ENCODE data around the gene SIRPD. TPM values are rescaled to one million over a fixed set of nuclear protein-coding genes. Genes with fewer than 3 reads are reported as not detected.
A peak's percentile ranks its signal among the peaks of the same experiment; 100 is the strongest.

SIRPD gene
- total and polyA plus RNA-seq, 2 donors (not counting 1 experiment from before 2014, with no cell fraction given): not detected

GRCh38 chr20:1587781-1588532, 30.5 kb upstream of the SIRPD start:
- ChIA-PET POLR2A (no interaction called here), CTCF (no interaction called here)
- WGBS (ENCODE audit: insufficient coverage): no CpG with 5 or more reads among the region's 3 CpGs
- H3K79me2 ChIP-seq (ENCODE audit: control insufficient read depth, insufficient read depth, low read length): no peaks in the 10 kb centered on the region
- H3K9ac ChIP-seq (ENCODE audit: low read length): no peak overlapping the region
- Mint-ChIP-seq H3K27me3 (no peaks in the 10 kb centered on the region), H3K27ac (no peak overlapping the region), H3K4me3 (no peak overlapping the region), H3K9me3 (ENCODE audit: insufficient read depth) (no peaks in the 10 kb centered on the region), H3K4me1 (peaks cover 3% of the 10 kb centered on the region)
- no peak for ATAC-seq (ENCODE audit: low read depth)
- TF ChIP-seq EZH2 (IDR thresholded peaks at IDR 0.05; ENCODE audit: borderline replicate concordance, insufficient read depth, low read depth, low read length, poor library complexity, severe bottlenecking): no peak
- TF ChIP-seq, protein P1, sequence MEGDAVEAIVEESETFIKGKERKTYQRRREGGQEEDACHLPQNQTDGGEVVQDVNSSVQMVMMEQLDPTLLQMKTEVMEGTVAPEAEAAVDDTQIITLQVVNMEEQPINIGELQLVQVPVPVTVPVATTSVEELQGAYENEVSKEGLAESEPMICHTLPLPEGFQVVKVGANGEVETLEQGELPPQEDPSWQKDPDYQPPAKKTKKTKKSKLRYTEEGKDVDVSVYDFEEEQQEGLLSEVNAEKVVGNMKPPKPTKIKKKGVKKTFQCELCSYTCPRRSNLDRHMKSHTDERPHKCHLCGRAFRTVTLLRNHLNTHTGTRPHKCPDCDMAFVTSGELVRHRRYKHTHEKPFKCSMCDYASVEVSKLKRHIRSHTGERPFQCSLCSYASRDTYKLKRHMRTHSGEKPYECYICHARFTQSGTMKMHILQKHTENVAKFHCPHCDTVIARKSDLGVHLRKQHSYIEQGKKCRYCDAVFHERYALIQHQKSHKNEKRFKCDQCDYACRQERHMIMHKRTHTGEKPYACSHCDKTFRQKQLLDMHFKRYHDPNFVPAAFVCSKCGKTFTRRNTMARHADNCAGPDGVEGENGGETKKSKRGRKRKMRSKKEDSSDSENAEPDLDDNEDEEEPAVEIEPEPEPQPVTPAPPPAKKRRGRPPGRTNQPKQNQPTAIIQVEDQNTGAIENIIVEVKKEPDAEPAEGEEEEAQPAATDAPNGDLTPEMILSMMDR (IDR thresholded peaks at IDR 0.05): no peak
- no peaks in the 10 kb centered on the region for H3K27me3 ChIP-seq (replicated peaks in 1 of 4; ENCODE audit: control extremely low read depth in 1 of 4, control insufficient read depth in 3 of 4, insufficient read depth in 4 of 4, low read length in 3 of 4)
- no peaks in the 10 kb centered on the region for H3K9me3 ChIP-seq (ENCODE audit: control extremely low read depth in 1 of 3, control insufficient read depth in 2 of 3, insufficient read depth in 1 of 3, low read length in 2 of 3)
- DNase-seq: no peak
- intact Hi-C loops (cut with micrococcal nuclease): no loop called here
- H3K27ac ChIP-seq (ENCODE audit: low read length in 2 of 2): no peak overlapping the region
- H3K4me2 ChIP-seq (replicated peaks; ENCODE audit: low read depth, low read length, poor library complexity, severe bottlenecking): no peak overlapping the region
- H3K36me3 ChIP-seq (replicated peaks in 1 of 2; ENCODE audit: control extremely low read depth in 1 of 2, control insufficient read depth in 1 of 2, extremely low read depth in 1 of 2, insufficient read depth in 2 of 2, low read length in 1 of 2): no peaks in the 10 kb centered on the region
- no peaks in the 10 kb centered on the region for H4K20me1 ChIP-seq (ENCODE audit: control insufficient read depth, insufficient read depth, low read length, poor library complexity, severe bottlenecking)
- H3K4me1 ChIP-seq (ENCODE audit: control insufficient read depth in 2 of 2, insufficient read depth in 2 of 2, low read length in 2 of 2): peaks cover 0 to 15% of the 10 kb centered on the region in 2 donors
- no peak overlapping the region for H2AFZ ChIP-seq (ENCODE audit: insufficient read depth, low read depth, low read length, poor library complexity, severe bottlenecking)
- H3K4me3 ChIP-seq (ENCODE audit: control extremely low read depth in 1 of 5, extremely low read depth in 1 of 5, insufficient read depth in 1 of 5, low read depth in 2 of 5, low read length in 4 of 5): peak overlapping the region in 1 of 5 experiments; percentile 23

- H3K36me3 ChIP-seq (replicated peaks in 1 of 2; ENCODE audit: control extremely low read depth in 1 of 2, control insufficient read depth in 1 of 2, extremely low read depth in 1 of 2, insufficient read depth in 2 of 2, low read length in 1 of 2): no peaks in the 10 kb centered on the region
- no peak overlapping the region for H2AFZ ChIP-seq (ENCODE audit: insufficient read depth, low read depth, low read length, poor library complexity, severe bottlenecking)
- no peak overlapping the region for H3K4me3 ChIP-seq (ENCODE audit: control extremely low read depth in 1 of 5, extremely low read depth in 1 of 5, insufficient read depth in 1 of 5, low read depth in 2 of 5, low read length in 4 of 5)
- 100% methylated on average over 4 of the region's 6 CpGs for WGBS (ENCODE audit: insufficient coverage)
- no peaks in the 10 kb centered on the region for H3K79me2 ChIP-seq (ENCODE audit: control insufficient read depth, insufficient read depth, low read length)
- H3K27ac ChIP-seq (ENCODE audit: low read length in 2 of 2): no peak overlapping the region
- Mint-ChIP-seq H3K9me3 (ENCODE audit: insufficient read depth) (no peaks in the 10 kb centered on the region), H3K4me1 (no peaks in the 10 kb centered on the region), H3K27ac (no peak overlapping the region), H3K27me3 (no peaks in the 10 kb centered on the region), H3K4me3 (no peak overlapping the region)
- no peaks in the 10 kb centered on the region for H4K20me1 ChIP-seq (ENCODE audit: control insufficient read depth, insufficient read depth, low read length, poor library complexity, severe bottlenecking)
- H3K4me2 ChIP-seq (replicated peaks; ENCODE audit: low read depth, low read length, poor library complexity, severe bottlenecking): no peak overlapping the region
- DNase-seq: no peak
- ATAC-seq (ENCODE audit: low read depth): no peak
- H3K9me3 ChIP-seq (ENCODE audit: control extremely low read depth in 1 of 3, control insufficient read depth in 2 of 3, insufficient read depth in 1 of 3, low read length in 2 of 3): no peaks in the 10 kb centered on the region
- POLR2A ChIA-PET: no interaction called here
- CTCF ChIA-PET: no interaction called here
- no peaks in the 10 kb centered on the region for H3K27me3 ChIP-seq (replicated peaks in 1 of 4; ENCODE audit: control extremely low read depth in 1 of 4, control insufficient read depth in 3 of 4, insufficient read depth in 4 of 4, low read length in 3 of 4)
- no peak overlapping the region for H3K9ac ChIP-seq (ENCODE audit: low read length)
- TF ChIP-seq, protein P1 (IDR thresholded peaks at IDR 0.05): no peak
- TF ChIP-seq EZH2 (IDR thresholded peaks at IDR 0.05; ENCODE audit: borderline replicate concordance, insufficient read depth, low read depth, low read length, poor library complexity, severe bottlenecking): no peak
- no peaks in the 10 kb centered on the region for H3K4me1 ChIP-seq (ENCODE audit: control insufficient read depth in 2 of 2, insufficient read depth in 2 of 2, low read length in 2 of 2)
- intact Hi-C loops (cut with micrococcal nuclease): loop anchor here (2.0 kb wide), 1 partner anchor 35 kb away; no protein-coding TSS in a partner anchor
These were observed 22.0 kb upstream of the SIRPD start for GRCh38 chr20:1579488-1579887.
